GM21717 (cell line): ENCODE data around the gene GALNTL6.
"Not testable (repeated sequence)": the region's sequence is repeated elsewhere in the genome, so short reads cannot be mapped to it uniquely, and the experiment has no call there.

Experiments
- ATAC-seq: cut with Tn5 transposase; IDR thresholded peaks from one replicate; pipeline ENCODE4 v1.9.1; 2021; ENCODE audit warnings: mild to moderate bottlenecking, moderate library complexity; ENCODE audit not compliant: unreplicated experiment

The GALNTL6 gene

DNA sequence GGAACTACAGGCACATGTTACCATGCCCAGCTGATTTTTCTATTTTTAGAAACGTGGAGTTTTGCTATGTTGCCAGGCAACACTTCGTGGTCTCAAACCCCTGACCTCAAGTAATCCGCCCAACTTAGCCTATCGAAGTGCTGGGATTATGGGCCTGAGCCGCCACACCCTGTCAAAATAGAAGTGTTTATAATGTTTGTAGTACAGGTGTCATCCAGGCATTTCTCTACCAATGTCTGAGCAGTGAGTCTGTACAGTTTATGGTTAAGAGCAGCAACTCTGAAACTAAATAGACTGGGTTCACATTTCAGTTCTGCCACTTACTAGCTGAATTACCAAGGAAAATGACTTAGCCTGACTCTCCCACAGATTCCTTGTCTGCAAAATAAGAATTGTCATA is 895.0 kb downstream of the GALNTL6 start:
- no peak for ATAC-seq

DNA sequence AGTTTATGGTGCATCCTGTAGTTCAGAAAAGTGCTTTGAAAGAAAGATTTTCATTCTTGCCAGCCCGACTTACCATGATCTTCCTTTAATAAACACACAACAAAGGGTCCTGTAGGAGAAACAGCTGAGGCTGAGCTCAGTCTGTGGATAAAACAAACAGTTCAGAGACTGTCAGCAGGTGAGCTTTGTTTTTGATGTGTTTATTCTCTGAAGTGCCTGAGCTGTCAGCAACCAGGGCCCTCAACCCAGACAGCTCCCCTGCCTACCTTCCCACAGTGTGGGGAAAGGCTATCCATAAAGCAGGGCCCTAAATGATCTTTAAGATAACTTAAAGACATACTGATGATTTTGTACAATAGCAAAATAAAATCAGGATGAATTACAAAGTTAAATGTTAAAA is 896.2 kb downstream of the GALNTL6 start:
- no peak for ATAC-seq

DNA sequence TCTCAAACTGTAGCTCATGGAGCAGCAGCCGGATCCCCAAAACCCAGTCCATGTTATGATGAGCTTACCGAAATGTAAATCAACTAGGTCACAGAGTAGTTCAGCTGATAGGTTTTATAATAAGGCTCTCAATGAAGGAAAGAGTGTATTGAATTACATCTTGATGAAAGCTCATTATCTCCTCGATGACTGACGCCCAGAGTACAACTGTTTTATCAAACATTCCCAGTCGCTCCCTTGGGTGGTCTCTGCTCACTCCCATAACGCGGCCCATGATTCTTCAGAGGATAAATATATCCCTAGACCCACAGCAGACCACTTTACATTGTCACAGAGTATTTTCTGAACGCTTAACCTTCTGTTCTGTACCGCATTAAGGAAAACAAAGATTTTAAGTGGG is 903.1 kb downstream of the GALNTL6 start:
- no peak for ATAC-seq

DNA sequence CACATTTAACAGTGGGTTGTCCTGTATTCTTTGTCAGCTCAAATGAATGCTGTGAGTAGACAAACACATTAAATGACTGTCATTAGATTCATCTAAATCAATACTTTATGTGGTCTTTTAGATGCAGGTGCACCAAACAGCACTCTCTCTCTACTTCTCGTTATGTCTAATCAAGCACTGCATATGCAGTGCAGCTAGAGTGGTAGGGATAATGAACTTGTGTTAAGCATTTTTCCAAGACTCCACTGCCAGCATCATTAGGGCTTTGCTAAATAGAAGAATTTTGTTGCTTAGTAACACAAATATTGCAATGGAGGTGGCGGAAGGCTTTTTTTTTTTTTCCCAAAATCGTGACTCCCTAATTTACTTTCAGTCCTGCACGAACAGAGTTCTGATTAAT is 908.5 kb downstream of the GALNTL6 start:
- ATAC-seq: no peak

DNA sequence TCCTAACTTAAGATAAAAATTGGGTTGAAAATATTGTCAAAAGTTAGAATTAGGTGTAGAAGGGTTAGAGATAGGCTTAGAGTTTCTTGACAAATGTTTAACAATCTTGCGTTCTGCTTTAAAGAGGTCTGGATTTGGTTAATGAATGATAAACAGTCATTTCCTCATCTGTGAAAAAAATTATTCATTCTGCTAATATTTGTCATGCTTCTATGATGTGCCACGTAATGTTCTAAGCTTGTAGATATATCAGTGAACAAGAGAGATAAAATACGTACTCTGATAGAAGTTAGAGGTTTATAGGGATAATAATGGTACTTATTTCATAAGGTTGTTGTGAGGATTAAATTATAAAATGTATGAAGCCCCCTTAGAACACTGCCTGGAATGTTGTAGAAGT is 912.4 kb downstream of the GALNTL6 start:
- ATAC-seq: no peak

DNA sequence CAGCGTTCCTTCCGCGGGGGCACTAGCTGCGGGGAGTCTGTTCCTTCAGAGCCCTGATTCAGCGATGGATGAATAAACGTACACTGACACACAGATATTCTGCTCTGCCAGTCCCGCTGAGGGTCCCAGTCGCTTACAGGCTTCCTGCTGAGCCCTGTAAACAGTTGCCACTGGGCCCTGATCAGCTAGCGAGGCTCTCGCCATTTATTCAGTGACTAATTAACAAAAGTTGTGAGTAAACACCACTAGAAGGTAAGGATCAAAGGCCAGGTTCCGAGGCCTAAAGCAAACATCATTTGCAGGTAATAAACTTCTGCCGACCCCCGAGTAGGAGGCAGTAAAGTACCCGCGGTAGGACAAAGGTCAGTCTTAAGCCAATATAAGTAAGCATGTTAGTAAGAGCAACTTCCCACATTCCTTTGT is 912.8 kb downstream of the GALNTL6 start:
- no peak for ATAC-seq

DNA sequence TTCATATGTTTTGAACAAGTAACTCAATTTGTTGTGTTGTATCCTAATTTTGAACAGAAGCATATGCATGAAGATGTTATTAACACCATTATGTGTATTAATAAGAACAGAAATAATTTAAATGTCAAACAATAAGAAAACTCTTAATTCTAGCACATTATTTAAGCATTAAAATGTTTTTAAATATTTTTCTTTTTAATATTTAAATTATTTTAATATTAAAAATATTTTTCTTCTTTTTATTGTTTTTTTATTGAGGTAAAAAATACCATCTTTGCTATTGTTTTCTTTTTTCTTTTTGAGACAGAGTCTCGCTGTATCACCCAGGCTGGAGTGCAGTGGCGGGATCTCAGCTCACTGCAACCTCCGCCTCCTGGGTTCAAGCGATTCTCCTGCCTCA is 914.4 kb downstream of the GALNTL6 start:
- no peak for ATAC-seq

DNA sequence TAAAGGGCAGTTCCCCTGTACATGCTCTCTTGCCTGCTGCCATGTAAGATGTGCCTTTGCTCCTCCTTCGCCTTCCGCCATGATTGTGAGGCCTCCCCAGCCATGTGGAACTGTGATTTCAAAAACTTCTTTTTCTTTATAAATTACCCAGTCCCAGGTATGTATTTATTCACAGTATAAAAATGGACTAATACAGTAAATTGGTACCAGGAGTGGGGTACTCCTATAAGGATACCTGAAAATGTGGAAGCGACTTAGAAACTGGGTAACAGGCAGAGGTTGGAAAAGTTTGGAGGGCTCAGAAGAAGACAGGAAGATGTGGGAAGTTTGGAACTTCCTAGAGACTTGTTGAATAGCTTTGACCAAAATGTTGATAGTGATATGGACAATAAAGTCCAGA is 920.4 kb downstream of the GALNTL6 start:
- ATAC-seq: not testable (repeated sequence)

DNA sequence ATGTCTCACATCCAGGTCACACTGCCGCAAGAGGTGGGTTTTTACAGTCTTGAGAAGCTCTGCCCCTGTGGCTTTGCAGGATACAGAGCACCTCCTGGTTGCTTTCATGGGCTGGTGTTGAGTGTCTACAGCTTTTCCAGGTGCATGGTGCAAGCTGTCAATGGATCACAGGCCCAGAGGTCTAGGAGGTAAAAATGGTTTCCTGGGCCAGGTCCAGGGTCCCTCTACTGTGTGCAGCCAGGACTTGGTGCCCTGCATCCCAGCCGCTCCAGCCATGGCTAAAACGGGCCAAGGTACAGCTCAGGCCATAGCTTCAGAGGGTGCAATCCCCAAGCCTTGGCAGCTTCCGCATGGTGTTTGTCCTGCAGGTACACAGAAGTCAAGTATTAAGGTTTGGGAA is 921.4 kb downstream of the GALNTL6 start:
- no peak for ATAC-seq

DNA sequence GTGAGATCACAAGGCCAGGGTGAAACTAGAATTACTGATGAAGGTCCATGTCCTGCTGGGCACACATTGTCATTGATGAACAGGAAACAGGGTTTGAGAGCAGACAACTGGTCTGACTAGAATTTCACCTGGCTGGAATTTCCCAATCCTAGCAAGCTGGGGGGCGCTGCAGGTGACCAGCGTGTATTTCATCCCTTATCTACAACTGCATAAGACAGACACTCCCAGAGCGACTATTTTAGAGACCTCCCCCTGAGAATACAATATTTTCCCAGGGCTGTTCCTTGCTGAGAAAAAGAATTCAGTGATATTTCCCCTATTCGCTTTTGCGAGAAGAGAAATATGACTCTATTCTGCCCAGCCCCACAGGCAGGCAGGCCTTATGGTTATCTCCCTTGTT is 922.8 kb downstream of the GALNTL6 start:
- ATAC-seq: no peak

DNA sequence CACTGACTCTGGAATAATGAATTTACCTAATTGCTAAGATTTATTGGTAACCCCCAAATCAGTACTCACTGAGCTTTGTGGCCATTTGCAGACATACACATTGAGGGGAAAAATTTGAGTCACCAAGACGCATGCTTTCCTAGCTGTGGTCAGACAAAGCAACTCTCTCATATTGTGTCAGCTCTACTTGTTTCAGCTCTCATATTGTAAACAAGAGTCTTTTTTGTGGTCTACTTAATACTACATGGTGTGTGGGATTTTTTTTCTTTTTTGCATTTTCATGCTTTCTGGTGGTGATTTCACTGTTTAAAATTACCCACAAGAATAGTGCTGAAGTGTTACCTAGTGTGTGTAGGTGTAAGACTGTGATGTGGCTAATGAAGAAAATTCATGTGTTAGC is 927.2 kb downstream of the GALNTL6 start:
- ATAC-seq: peak; percentile 98

DNA sequence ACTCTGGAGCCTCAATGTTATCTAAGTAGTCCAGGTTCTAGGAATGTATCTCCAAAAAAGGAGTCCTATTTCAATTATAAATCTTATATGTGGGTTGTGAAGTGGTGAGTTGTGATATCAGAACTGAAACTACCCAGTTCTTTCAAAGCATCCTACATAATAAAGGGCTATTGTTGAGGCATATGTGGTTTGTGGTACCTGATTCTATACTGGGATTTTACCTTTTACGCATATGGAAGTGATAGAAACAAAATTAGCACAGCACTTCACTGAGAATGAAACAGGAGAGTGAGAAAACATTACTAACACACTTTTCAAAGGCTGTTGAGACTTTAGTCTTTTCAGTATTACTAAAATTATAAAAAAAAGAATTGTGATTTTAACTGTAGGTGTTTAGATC is 937.7 kb downstream of the GALNTL6 start:
- peak; percentile 99 for ATAC-seq

DNA sequence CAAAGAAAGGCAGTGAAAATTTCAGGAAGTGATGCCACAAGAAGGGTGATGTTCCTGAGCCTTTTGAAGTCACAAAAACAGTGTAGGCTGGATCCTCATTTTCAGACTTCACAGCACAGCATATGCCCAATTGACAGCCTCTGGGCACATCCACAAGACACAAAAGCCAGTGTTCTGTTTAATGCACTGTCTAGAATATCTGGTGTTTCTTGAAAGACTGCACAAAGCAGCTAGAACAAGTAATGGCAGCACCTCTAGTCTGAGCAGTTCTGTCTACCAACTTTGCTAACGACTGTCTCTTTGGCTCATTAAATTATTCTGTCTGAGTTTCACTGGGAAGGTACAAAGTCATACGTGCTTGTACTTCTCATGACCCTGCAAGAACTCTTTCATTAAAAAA is 938.3 kb downstream of the GALNTL6 start:
- peak; percentile 31 for ATAC-seq

DNA sequence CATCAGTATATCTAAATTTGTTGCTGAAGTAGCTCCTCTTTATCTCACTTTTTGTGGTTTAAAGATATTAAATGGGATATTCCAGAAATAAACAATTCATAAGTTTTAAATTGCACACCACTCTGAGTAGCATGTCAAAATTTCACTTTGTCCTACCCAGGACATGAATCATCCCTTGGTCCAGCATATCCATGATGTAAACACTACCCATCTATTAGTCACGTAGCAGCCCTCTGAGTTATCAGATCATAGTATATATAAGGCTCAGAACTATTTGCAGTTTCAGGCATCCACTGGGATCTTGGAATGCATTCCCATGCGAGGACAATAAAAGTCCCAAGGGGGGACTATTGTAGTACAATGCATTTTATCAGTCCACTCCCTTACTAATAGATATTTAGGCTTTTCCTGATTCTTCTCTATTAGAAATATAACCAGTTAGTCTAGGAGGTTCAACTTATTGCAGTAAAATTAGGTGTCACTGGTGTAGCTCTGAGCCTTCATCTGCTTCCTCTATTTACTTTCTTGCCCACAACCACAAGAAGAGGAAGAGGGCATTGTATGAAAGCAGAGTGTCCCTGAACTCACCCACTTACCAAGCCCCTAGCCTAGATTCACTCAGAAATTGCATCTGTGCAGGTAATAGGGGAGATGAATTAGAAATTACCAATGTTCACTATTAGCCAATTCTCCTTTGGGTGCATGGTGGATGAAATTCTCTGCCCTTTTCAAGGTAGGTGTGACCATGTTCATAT is 945.6 kb downstream of the GALNTL6 start:
- ATAC-seq: no peak

DNA sequence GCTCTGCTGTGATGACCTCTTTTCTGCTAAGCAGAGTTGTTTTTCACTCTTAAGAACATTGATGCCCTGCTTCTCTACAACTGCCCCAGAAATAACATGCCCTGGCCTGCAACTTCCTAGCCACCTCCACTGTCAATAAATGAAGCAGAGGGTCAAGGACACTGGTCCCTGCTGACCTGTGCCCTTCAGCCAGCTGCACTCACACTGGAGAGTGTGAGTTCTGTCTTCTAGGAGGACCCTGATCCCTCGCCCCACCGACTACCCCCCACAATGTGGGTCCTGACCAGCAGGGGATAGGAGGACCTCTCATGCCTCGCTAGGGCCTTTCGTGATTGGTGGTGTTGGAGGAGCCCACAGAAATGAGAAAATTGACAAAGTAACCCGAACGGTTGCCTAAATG is 947.3 kb downstream of the GALNTL6 start:
- no peak for ATAC-seq

DNA sequence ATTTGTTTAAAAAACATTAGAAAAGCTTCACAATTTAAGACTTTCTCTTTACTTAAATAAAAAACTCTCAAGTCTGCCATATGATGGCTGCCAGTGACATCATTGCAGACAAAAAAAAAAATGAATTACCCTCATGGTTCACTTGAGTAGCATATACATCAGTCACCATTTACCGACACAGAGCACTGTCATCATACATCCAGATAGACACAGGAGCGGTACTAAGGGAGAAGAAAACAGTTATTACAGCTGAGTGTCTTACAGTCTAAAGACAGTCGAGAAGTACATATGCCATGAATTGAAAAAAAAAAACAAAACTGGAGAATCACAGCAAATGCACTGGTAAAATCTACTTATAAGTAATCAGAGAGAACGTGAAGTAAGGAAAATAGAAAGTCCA is 949.7 kb downstream of the GALNTL6 start:
- ATAC-seq: no peak

DNA sequence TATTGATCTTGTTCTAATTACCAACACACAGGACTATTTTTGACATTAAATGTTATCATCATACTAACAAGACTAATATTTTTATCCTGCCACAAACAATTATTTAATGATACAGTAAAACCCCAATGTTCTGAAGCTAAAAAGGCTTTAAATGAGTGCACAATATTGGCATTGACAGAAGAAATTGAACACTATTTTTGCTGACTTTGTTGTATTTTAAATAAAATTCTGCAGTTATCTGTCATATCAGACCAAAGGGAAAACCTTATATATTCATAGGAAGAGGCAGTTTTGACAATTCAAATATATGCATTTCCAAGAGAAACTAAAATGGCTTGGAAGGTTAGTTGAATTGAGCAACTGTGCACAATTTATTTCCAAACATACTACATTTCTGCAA is 957.6 kb downstream of the GALNTL6 start:
- ATAC-seq: no peak

DNA sequence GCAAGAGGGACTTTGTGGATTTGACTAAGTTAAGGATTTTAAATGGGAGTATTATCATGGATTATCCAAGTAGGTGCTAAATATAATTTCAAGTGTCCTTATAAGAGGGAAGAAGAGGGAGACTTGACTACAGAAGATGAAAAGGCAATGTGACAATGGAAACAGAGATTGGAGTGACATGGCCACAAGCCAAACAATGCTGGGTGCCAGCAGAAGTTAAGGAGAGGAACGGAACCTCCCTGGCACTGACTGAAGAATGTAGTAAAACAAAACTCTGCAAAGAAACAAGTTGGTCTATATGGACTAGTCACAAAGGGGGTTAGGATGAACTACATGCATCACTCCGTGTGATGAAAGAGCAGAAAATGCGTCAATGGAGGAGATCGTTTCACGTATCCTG is 959.6 kb downstream of the GALNTL6 start:
- no peak for ATAC-seq

DNA sequence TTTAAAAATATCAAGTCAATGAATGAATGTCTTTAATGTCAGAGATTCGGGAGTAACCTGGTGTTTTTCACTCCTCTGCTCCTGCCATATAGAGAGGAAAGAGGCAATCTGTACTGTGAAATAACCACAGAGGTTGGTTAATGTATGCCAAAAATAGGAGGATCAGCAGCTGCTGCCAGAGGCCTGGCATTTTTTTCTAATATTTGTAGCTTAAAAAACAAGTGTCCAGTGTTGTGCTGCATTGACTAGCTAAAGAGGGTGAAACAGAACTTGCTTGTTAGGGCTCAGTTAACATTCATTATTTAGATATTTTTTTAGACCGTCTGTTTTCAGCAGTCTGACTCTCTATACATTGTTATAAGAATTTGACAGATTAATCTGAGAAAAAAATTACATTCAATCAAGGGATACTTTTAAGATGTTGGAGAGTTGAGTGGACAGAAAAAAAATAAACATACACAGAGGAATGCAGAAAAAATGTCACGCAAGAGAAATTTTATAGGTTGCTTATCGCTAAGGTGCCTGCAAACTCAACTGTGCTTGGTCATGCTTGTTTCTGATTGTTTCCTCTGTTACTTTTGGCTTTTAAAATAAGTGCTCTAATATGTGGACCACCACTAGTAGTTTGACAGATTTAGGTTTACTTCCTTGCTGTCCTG is 963.1 kb downstream of the GALNTL6 start:
- no peak for ATAC-seq

DNA sequence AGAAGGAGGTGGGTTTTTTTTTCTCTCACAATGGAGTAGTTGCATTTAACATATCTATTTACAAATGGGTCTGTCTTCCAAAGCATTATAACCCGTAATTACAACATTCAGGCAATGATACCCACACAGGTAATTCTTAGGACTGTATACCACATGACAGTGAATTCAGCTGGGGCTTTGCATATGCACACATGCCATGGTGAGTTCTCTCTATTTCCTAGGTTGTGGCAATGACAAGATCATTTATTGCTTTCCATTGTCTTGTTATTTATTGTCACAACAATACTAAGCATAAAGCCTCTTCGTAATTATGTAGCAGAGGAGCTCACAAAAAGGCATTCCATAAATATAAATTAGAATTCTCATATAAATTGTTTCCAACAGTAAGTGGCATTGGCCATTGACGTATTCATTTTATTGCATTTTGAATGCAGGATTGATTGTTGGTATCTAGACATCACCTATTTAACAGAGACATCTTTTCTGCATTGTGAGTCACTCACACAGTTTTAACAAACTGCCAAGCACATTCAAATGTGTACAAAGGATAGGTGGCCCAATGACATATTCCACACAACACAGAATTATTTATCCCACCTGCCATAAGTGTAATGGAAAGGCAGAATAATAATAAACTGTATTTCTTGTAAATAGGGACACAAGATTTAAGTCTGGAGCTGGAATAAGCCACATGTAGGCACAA is 964.7 kb downstream of the GALNTL6 start:
- ATAC-seq: no peak

DNA sequence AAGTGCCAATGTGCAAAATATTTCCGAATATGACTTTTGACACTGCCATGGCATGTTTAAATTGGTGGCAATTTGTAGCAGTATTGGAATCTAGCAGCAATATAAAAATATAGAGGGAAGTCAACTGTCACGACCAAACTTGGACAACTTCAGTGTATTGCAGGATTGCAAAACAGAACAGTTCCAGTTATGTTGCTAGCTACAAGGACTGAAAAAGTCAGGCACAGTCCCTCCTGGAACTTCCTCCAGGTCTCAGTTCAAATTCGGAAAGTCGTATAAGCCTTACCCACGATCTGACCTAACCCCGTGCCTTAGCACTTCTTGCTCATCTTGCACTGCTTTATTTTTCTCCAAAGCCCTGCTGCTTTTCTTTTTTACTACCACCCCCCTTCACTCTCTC is 965.4 kb downstream of the GALNTL6 start:
- no peak for ATAC-seq

DNA sequence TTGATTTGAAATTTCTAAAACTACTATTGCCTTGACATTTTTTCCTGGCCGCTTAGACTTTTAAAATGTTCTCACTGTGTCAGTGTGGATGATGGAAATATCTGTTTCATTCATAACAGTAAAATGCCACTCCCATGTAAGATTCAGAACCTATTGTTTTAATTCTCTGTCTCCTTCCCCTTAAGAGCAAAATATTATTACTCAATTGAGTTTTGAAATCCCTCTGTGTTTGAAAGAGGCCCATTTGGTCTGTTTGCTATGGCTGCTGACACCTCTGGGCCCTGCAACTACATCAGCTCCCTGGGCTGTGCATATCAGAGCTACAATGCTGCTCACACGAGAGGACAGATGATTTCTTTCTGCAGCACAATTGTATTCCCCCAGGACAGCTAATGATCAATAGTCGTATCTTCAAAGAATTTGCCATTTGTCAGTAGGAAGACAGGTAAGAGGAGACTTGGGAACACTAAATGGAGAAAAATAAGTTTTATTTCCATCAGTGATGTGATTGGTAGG is 967.4 kb downstream of the GALNTL6 start:
- ATAC-seq: no peak
